Neural crest cell (in vitro differentiated cells): Measurements from ENCODE around the gene PRLR. TPM values are rescaled to one million over a fixed set of nuclear protein-coding genes. Genes with fewer than 3 reads are reported as not detected.

Experiments
- DNase-seq: peaks from one replicate; pipeline ENCODE4 v3.0.0; 2021; ENCODE audit warnings: low read depth, mixed read lengths, low spot score
- H3K27ac Mint-ChIP-seq: one replicate; pipeline ENCODE4 v1.8.0; 2021; ENCODE audit warnings: mild to moderate bottlenecking, mixed read lengths; ENCODE audit not compliant: unreplicated experiment
- H3K27me3 Mint-ChIP-seq: 2 replicates; pipeline ENCODE4 v1.8.0; 2021; ENCODE audit warnings: low read depth, mild to moderate bottlenecking, mixed read lengths
- H3K36me3 Mint-ChIP-seq: 2 replicates; pipeline ENCODE4 v1.8.0; 2021; ENCODE audit warnings: low read depth, mild to moderate bottlenecking, mixed read lengths
- H3K4me1 Mint-ChIP-seq: 2 replicates; pipeline ENCODE4 v1.8.0; 2021; ENCODE audit warnings: mixed read lengths
- H3K4me3 Mint-ChIP-seq: one replicate; pipeline ENCODE4 v1.8.0; 2021; ENCODE audit warnings: mild to moderate bottlenecking, mixed read lengths
- H3K9me3 Mint-ChIP-seq: 2 replicates; pipeline ENCODE4 v1.8.0; 2021; ENCODE audit warnings: mixed read lengths
- CTCF ChIP-seq: fragments of 200-600 bp; sonication (generic); conservative IDR thresholded peaks from 2 replicates; pipeline ENCODE4 v1.5.0; 2021; ENCODE audit warnings: antibody characterized with exemption, mild to moderate bottlenecking
- total RNA-seq: library from RNA; stranded (reverse); gene quantifications from 2 replicates; pipeline ENCODE4 v1.2.1, GENCODE V29; 2021

The PRLR gene
- total RNA-seq, 1 donor from 2014 or later, result 0.58 TPM

- no peak for TF ChIP-seq CTCF
- H3K4me3 Mint-ChIP-seq, result no peak overlapping the region
- no peaks in the 10 kb centered on the region for H3K27me3 Mint-ChIP-seq
- peaks cover 4% of the 10 kb centered on the region for H3K9me3 Mint-ChIP-seq
- H3K4me1 Mint-ChIP-seq, result no peaks in the 10 kb centered on the region
- no peak for DNase-seq
- no peak overlapping the region for H3K27ac Mint-ChIP-seq
- no peaks in the 10 kb centered on the region for H3K36me3 Mint-ChIP-seq
Measured at GRCh38 chr5:35046774-35047173, 183.5 kb downstream of the PRLR start.

GRCh38 chr5:35045280-35045679, 185.0 kb downstream of the PRLR start:
- no peaks in the 10 kb centered on the region for H3K36me3 Mint-ChIP-seq
- no peak overlapping the region for H3K4me3 Mint-ChIP-seq
- DNase-seq, result no peak
- H3K27me3 Mint-ChIP-seq, result no peaks in the 10 kb centered on the region
- no peaks in the 10 kb centered on the region for H3K9me3 Mint-ChIP-seq
- TF ChIP-seq CTCF, result no peak
- H3K27ac Mint-ChIP-seq, result no peak overlapping the region
- no peaks in the 10 kb centered on the region for H3K4me1 Mint-ChIP-seq

GRCh38 chr5:35044649-35045048, 185.6 kb downstream of the PRLR start:
- no peak for DNase-seq
- Mint-ChIP-seq H3K27me3 (no peaks in the 10 kb centered on the region), H3K4me3 (no peak overlapping the region), H3K36me3 (no peaks in the 10 kb centered on the region), H3K9me3 (no peaks in the 10 kb centered on the region), H3K27ac (no peak overlapping the region), H3K4me1 (no peaks in the 10 kb centered on the region)
- no peak for TF ChIP-seq CTCF

- no peak for TF ChIP-seq CTCF
- H3K27ac Mint-ChIP-seq, result no peak overlapping the region
- no peaks in the 10 kb centered on the region for H3K36me3 Mint-ChIP-seq
- H3K4me3 Mint-ChIP-seq, result no peak overlapping the region
- DNase-seq, result no peak
- no peaks in the 10 kb centered on the region for H3K27me3 Mint-ChIP-seq
- H3K9me3 Mint-ChIP-seq, result no peaks in the 10 kb centered on the region
- peaks cover 5% of the 10 kb centered on the region for H3K4me1 Mint-ChIP-seq
Measured at GRCh38 chr5:35042781-35043180, 187.5 kb downstream of the PRLR start.

GRCh38 chr5:35041261-35041660, 189.0 kb downstream of the PRLR start:
- Mint-ChIP-seq H3K27me3 (peaks cover 3% of the 10 kb centered on the region), H3K4me1 (peaks cover 5% of the 10 kb centered on the region), H3K4me3 (no peak overlapping the region), H3K27ac (no peak overlapping the region), H3K36me3 (no peaks in the 10 kb centered on the region), H3K9me3 (no peaks in the 10 kb centered on the region)
- no peak for TF ChIP-seq CTCF
- DNase-seq, result no peak

GRCh38 chr5:35038891-35039290, 191.4 kb downstream of the PRLR start:
- Mint-ChIP-seq H3K9me3 (no peaks in the 10 kb centered on the region), H3K4me1 (peaks cover 5% of the 10 kb centered on the region), H3K27me3 (peaks cover 3% of the 10 kb centered on the region), H3K36me3 (no peaks in the 10 kb centered on the region), H3K4me3 (no peak overlapping the region), H3K27ac (no peak overlapping the region)
- TF ChIP-seq CTCF, result no peak
- DNase-seq, result no peak
